ENCODE data around the gene PTPRT.

- TF ChIP-seq, protein P1, sequence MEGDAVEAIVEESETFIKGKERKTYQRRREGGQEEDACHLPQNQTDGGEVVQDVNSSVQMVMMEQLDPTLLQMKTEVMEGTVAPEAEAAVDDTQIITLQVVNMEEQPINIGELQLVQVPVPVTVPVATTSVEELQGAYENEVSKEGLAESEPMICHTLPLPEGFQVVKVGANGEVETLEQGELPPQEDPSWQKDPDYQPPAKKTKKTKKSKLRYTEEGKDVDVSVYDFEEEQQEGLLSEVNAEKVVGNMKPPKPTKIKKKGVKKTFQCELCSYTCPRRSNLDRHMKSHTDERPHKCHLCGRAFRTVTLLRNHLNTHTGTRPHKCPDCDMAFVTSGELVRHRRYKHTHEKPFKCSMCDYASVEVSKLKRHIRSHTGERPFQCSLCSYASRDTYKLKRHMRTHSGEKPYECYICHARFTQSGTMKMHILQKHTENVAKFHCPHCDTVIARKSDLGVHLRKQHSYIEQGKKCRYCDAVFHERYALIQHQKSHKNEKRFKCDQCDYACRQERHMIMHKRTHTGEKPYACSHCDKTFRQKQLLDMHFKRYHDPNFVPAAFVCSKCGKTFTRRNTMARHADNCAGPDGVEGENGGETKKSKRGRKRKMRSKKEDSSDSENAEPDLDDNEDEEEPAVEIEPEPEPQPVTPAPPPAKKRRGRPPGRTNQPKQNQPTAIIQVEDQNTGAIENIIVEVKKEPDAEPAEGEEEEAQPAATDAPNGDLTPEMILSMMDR (IDR thresholded peaks at IDR 0.05), result no peak
- TF ChIP-seq POLR2A (IDR thresholded peaks at IDR 0.05), result no peak
Measured at GRCh38 chr20:43092386-43093088, 97.2 kb downstream of the PTPRT start.

All from Peyer's patch (tissue), 4 donors.